GM18861 (cell line): ENCODE data around the gene MYO16.

Experiments used
- ATAC-seq: cut with Tn5 transposase; IDR thresholded peaks from one replicate; pipeline ENCODE4 v1.9.1; 2021; ENCODE audit not compliant: unreplicated experiment

Gene MYO16

GRCh38 chr13:109220631-109221030 lies 591.2 kb downstream of the MYO16 start:
- ATAC-seq: no peak

GRCh38 chr13:109224033-109224432 lies 594.6 kb downstream of the MYO16 start:
- ATAC-seq: no peak

- no peak for ATAC-seq
Observed at GRCh38 chr13:109226631-109227030, 597.2 kb downstream of the MYO16 start.

GRCh38 chr13:109227344-109227940 lies 598.0 kb downstream of the MYO16 start:
- ATAC-seq: no peak

- ATAC-seq: no peak
Observed at GRCh38 chr13:109228211-109228610, 598.8 kb downstream of the MYO16 start.

GRCh38 chr13:109231888-109232287 lies 602.5 kb downstream of the MYO16 start:
- no peak for ATAC-seq

GRCh38 chr13:109233293-109233692 lies 603.9 kb downstream of the MYO16 start:
- ATAC-seq: peak; percentile 79

GRCh38 chr13:109235901-109236300 lies 606.5 kb downstream of the MYO16 start:
- no peak for ATAC-seq

- no peak for ATAC-seq
Observed at GRCh38 chr13:109241160-109241559, 611.7 kb downstream of the MYO16 start.

- ATAC-seq: no peak
Observed at GRCh38 chr13:109243311-109243951, 614.0 kb downstream of the MYO16 start.

- ATAC-seq: no peak
Observed at GRCh38 chr13:109244566-109244965, 615.2 kb downstream of the MYO16 start.

- no peak for ATAC-seq
Observed at GRCh38 chr13:109246001-109246400, 616.6 kb downstream of the MYO16 start.

- no peak for ATAC-seq
Observed at GRCh38 chr13:109249780-109250528, 620.5 kb downstream of the MYO16 start.

- no peak for ATAC-seq
Observed at GRCh38 chr13:109251956-109252355, 622.5 kb downstream of the MYO16 start.

GRCh38 chr13:109253316-109253715 lies 623.9 kb downstream of the MYO16 start:
- no peak for ATAC-seq

GRCh38 chr13:109254274-109254673 lies 624.9 kb downstream of the MYO16 start:
- ATAC-seq: no peak

- ATAC-seq: no peak
Observed at GRCh38 chr13:109255141-109255856, 625.9 kb downstream of the MYO16 start.

- no peak for ATAC-seq
Observed at GRCh38 chr13:109256866-109257760, 627.7 kb downstream of the MYO16 start.
